ENCODE results near the gene CORIN. TPM values are rescaled to one million over a fixed set of nuclear protein-coding genes. Genes with fewer than 3 reads are reported as not detected.

The CORIN gene
- total and polyA plus RNA-seq, 2 of the 4 experiments (the other 2 are of a cell fraction) = 20.3 to 24.7 TPM

DNA sequence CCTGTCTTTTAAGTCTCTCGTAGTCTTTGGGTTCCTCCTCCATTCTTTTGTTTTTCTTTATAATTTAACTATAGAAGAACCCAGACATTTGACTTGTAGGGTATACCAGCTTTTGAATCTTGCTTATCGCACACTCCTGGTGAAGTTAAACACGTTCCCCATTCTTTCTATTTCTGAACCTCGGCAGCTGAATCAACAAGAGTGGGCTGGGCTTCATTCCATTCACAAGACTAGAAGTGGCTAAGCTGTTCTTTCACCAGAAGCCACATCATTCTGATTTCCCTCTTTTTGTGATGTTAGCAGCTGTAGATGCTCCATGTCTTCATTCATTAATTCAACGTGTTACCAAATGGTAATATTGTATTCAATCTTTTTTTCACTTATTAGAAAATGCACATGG is 167.9 kb downstream of the CORIN start:
- dilution Hi-C loops (cut with HindIII; ENCODE audit: low sequenced_read_pairs, unreplicated experiment) (no loop called here), in situ Hi-C loops (cut with MboI; ENCODE audit: low sequenced_read_pairs) (no loop called here), intact Hi-C loops (cut with micrococcal nuclease) (loop anchor here (1.0 to 5.0 kb wide), 3 partner anchors 166 to 417 kb away; no protein-coding TSS in a partner anchor)
- H3K4me1 ChIP-seq (ENCODE audit: control insufficient read depth, insufficient read depth, low read length) = no peaks in the 10 kb centered on the region
- H3K9me3 ChIP-seq (ENCODE audit: control insufficient read depth, insufficient read depth, low read length) = no peaks in the 10 kb centered on the region
- no peak overlapping the region for H4K8ac ChIP-seq (ENCODE audit: low read depth in 2 of 2, low read length in 2 of 2)
- H3K4me2 ChIP-seq (ENCODE audit: low read depth, low read length) = no peak overlapping the region
- H4K91ac ChIP-seq (ENCODE audit: insufficient read depth, low read depth, low read length) = no peak overlapping the region
- no peak overlapping the region for H2BK5ac ChIP-seq (ENCODE audit: low read depth, low read length, poor library complexity, severe bottlenecking)
- POLR2A ChIA-PET (ENCODE audit: unreplicated experiment) = no interaction called here
- no peak overlapping the region for H3K56ac ChIP-seq (ENCODE audit: extremely low read depth, insufficient read depth, low read length)
- H2AK9ac ChIP-seq (replicated peaks; ENCODE audit: low read depth, low read length, poor library complexity) = no peak overlapping the region
- no peak overlapping the region for H3K9ac ChIP-seq (ENCODE audit: low read depth, low read length)
- H3K36me3 ChIP-seq (ENCODE audit: control insufficient read depth, insufficient read depth, low read length) = no peaks in the 10 kb centered on the region
- no peaks in the 10 kb centered on the region for H4K20me1 ChIP-seq (ENCODE audit: insufficient read depth, low read length)
- H2BK120ac ChIP-seq (ENCODE audit: low read depth, low read length) = no peak overlapping the region
- H2BK15ac ChIP-seq (ENCODE audit: low read depth, low read length) = no peak overlapping the region
- no peak overlapping the region for H3K18ac ChIP-seq (ENCODE audit: low read depth, low read length)
- no CpG with 5 or more reads among the region's 5 CpGs for WGBS, 2 experiments (ENCODE audit: extremely low coverage in 2 of 2, insufficient read length in 1 of 2)
- H3K79me1 ChIP-seq (ENCODE audit: low read depth in 1 of 2, low read length in 2 of 2) = no peaks in the 10 kb centered on the region
- no TSS peak for BruUV-seq (replicated peaks)
- peak; percentile 34 for DNase-seq
- no peak overlapping the region for H3K4ac ChIP-seq (ENCODE audit: low read depth, low read length)
- peaks cover 7% of the 10 kb centered on the region for H3K27me3 ChIP-seq (ENCODE audit: control insufficient read depth, insufficient read depth, low read length)
- H3K27ac ChIP-seq (ENCODE audit: insufficient read depth, low read length) = no peak overlapping the region
- CTCF ChIA-PET = interaction anchor here (0.9 kb wide), 1 partner anchor 264 kb away, joined by 3 read pairs; no protein-coding TSS in a partner anchor
- no peak overlapping the region for H2AK5ac ChIP-seq (ENCODE audit: low read depth, low read length)
- H2BK20ac ChIP-seq (ENCODE audit: low read depth, low read length) = no peak overlapping the region
- H4K5ac ChIP-seq (ENCODE audit: low read depth, low read length) = no peak overlapping the region
- no peak for ATAC-seq (ENCODE audit: low read depth)
- no peak overlapping the region for H3K4me3 ChIP-seq (ENCODE audit: insufficient read depth, low read depth, low read length)
- no peak overlapping the region for H3K14ac ChIP-seq (replicated peaks; ENCODE audit: low read depth, low read length)
- no peaks in the 10 kb centered on the region for H3K9me1 ChIP-seq (ENCODE audit: insufficient read depth, low read length)
- no peak overlapping the region for H3K23ac ChIP-seq (ENCODE audit: low read depth, low read length)
- no peak for TF ChIP-seq SMC3 (IDR thresholded peaks at IDR 0.05; ENCODE audit: low read depth, low read length)
- TF ChIP-seq FOS (IDR thresholded peaks at IDR 0.05; ENCODE audit: low read depth, low read length) = no peak
- TF ChIP-seq RCOR1 (IDR thresholded peaks at IDR 0.05; ENCODE audit: insufficient replicate concordance, low read length) = no peak
- no peak for TF ChIP-seq MAFK (IDR thresholded peaks at IDR 0.05; ENCODE audit: low read depth, low read length)
- no peak for TF ChIP-seq RFX5 (IDR thresholded peaks at IDR 0.05; ENCODE audit: low read depth, low read length)
- TF ChIP-seq CEBPB (IDR thresholded peaks at IDR 0.05; ENCODE audit: low read depth, low read length) = no peak
- TF ChIP-seq, protein P1, sequence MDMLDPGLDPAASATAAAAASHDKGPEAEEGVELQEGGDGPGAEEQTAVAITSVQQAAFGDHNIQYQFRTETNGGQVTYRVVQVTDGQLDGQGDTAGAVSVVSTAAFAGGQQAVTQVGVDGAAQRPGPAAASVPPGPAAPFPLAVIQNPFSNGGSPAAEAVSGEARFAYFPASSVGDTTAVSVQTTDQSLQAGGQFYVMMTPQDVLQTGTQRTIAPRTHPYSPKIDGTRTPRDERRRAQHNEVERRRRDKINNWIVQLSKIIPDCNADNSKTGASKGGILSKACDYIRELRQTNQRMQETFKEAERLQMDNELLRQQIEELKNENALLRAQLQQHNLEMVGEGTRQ (IDR thresholded peaks at IDR 0.05; ENCODE audit: low read depth, low read length) = no peak
- no peak for TF ChIP-seq MXI1 (IDR thresholded peaks at IDR 0.05; ENCODE audit: borderline replicate concordance, low read depth, low read length)
- no peak for TF ChIP-seq POLR2A (IDR thresholded peaks at IDR 0.05; ENCODE audit: low read depth, low read length)
- TF ChIP-seq BHLHE40 (IDR thresholded peaks at IDR 0.05; ENCODE audit: low read depth, low read length) = no peak
- no peak for TF ChIP-seq NFE2L2 (IDR thresholded peaks at IDR 0.05; ENCODE audit: low read depth, low read length)
- no peak for TF ChIP-seq MAZ (IDR thresholded peaks at IDR 0.05; ENCODE audit: borderline replicate concordance, low read depth, low read length)
- TF ChIP-seq, protein P2, sequence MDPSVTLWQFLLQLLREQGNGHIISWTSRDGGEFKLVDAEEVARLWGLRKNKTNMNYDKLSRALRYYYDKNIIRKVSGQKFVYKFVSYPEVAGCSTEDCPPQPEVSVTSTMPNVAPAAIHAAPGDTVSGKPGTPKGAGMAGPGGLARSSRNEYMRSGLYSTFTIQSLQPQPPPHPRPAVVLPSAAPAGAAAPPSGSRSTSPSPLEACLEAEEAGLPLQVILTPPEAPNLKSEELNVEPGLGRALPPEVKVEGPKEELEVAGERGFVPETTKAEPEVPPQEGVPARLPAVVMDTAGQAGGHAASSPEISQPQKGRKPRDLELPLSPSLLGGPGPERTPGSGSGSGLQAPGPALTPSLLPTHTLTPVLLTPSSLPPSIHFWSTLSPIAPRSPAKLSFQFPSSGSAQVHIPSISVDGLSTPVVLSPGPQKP (IDR thresholded peaks at IDR 0.05; ENCODE audit: borderline replicate concordance, low read depth, low read length) = no peak
- TF ChIP-seq CHD1 (IDR thresholded peaks at IDR 0.05; ENCODE audit: low read depth, low read length) = no peak
- no peak overlapping the region for H2AFZ ChIP-seq (replicated peaks; ENCODE audit: low read length, poor library complexity)
